Measurements from ENCODE around the gene ANXA10. TPM values are rescaled to one million over a fixed set of nuclear protein-coding genes. Genes with fewer than 3 reads are reported as not detected.
A peak's percentile ranks its signal among the peaks of the same experiment; 100 is the strongest.

ANXA10 gene
- total and polyA plus RNA-seq, 2 of the 8 experiments (the other 6 are each of a cell fraction or from before 2014, with no cell fraction given): not detected

- TF ChIP-seq, protein P1, sequence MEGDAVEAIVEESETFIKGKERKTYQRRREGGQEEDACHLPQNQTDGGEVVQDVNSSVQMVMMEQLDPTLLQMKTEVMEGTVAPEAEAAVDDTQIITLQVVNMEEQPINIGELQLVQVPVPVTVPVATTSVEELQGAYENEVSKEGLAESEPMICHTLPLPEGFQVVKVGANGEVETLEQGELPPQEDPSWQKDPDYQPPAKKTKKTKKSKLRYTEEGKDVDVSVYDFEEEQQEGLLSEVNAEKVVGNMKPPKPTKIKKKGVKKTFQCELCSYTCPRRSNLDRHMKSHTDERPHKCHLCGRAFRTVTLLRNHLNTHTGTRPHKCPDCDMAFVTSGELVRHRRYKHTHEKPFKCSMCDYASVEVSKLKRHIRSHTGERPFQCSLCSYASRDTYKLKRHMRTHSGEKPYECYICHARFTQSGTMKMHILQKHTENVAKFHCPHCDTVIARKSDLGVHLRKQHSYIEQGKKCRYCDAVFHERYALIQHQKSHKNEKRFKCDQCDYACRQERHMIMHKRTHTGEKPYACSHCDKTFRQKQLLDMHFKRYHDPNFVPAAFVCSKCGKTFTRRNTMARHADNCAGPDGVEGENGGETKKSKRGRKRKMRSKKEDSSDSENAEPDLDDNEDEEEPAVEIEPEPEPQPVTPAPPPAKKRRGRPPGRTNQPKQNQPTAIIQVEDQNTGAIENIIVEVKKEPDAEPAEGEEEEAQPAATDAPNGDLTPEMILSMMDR (IDR thresholded peaks at IDR 0.05; ENCODE audit: control extremely low read depth in 1 of 3, insufficient read depth in 1 of 3, low read depth in 1 of 3, low read length in 3 of 3): peak; percentile 48 to 56 (median 49)
- TF ChIP-seq ATF2 (IDR thresholded peaks at IDR 0.05; ENCODE audit: low read length) (no peak), MAX (IDR thresholded peaks at IDR 0.05) (peak; percentile 49; the same call in 1 of the 2 replicates), SIX5 (IDR thresholded peaks at IDR 0.05; ENCODE audit: low read depth, low read length) (no peak)
- TF ChIP-seq, protein P2, sequence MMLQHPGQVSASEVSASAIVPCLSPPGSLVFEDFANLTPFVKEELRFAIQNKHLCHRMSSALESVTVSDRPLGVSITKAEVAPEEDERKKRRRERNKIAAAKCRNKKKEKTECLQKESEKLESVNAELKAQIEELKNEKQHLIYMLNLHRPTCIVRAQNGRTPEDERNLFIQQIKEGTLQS (IDR thresholded peaks at IDR 0.05; ENCODE audit: insufficient read depth, low read depth, low read length): no peak
Observed at GRCh38 chr4:168153596-168154440, 61.5 kb downstream of the ANXA10 start (continued).

Measured in H1 (cell line).